Mesenchymal stem cell (in vitro differentiated cells and primary cell): Measurements from ENCODE around the gene MOB2.

Experiments used
- DNase-seq: peaks from one replicate; pipeline ENCODE4 v3.0.0-alpha.2; 2013
- H2AFZ ChIP-seq: one replicate; pipeline ENCODE4 v1.6.1; 2013; ENCODE audit warnings: low read depth, mild to moderate bottlenecking, control low read depth, inconsistent platforms, low read length, moderate library complexity
- H2AK5ac ChIP-seq: 2 replicates; pipeline ENCODE4 v1.6.1; 2013; ENCODE audit warnings: low read length, moderate library complexity, mild to moderate bottlenecking, inconsistent platforms; ENCODE audit not compliant: severe bottlenecking
- H2BK120ac ChIP-seq: one replicate; pipeline ENCODE4 v1.6.1; 2013; ENCODE audit warnings: low read depth, mild to moderate bottlenecking, inconsistent platforms, low read length, moderate library complexity
- H2BK12ac ChIP-seq, 2 experiments: one replicate each; pipeline ENCODE4 v1.6.1; 2013; ENCODE audit warnings: inconsistent platforms in 2 of 2, low read length in 2 of 2, mild to moderate bottlenecking in 2 of 2, moderate library complexity in 2 of 2, control low read depth in 1 of 2
- H2BK15ac ChIP-seq: one replicate; pipeline ENCODE4 v1.6.1; 2013; ENCODE audit warnings: mild to moderate bottlenecking, low read depth, inconsistent platforms; ENCODE audit not compliant: poor library complexity, severe bottlenecking
- H2BK5ac ChIP-seq: 2 replicates; pipeline ENCODE4 v1.6.1; 2013; ENCODE audit warnings: low read depth, mild to moderate bottlenecking, low read length, control low read depth, inconsistent platforms; ENCODE audit not compliant: poor library complexity, severe bottlenecking
- H3K14ac ChIP-seq, 2 experiments: one replicate each; pipeline ENCODE4 v1.6.1; 2013; ENCODE audit warnings: inconsistent platforms in 2 of 2, low read length in 2 of 2, control low read depth in 1 of 2, mild to moderate bottlenecking in 1 of 2, moderate library complexity in 1 of 2
- H3K18ac ChIP-seq, 2 experiments: one replicate each; pipeline ENCODE4 v1.6.1; 2013; ENCODE audit warnings: inconsistent platforms in 2 of 2, low read length in 2 of 2, control low read depth in 1 of 2, low read depth in 1 of 2, mild to moderate bottlenecking in 1 of 2
- H3K23ac ChIP-seq, 2 experiments: one replicate each; pipeline ENCODE4 v1.6.1; 2013; ENCODE audit warnings: inconsistent platforms in 2 of 2, low read length in 2 of 2, mild to moderate bottlenecking in 2 of 2, moderate library complexity in 2 of 2, control low read depth in 1 of 2
- H3K27ac ChIP-seq: 2 replicates; pipeline ENCODE4 v1.5.1; 2013; ENCODE audit warnings: mild to moderate bottlenecking, moderate library complexity, low read length, control low read depth, inconsistent platforms; ENCODE audit not compliant: poor library complexity, severe bottlenecking
- H3K27me3 ChIP-seq, 2 experiments: 2 replicates each; pipeline versions ENCODE4 v1.6.1 to v1.7.0; 2013; ENCODE audit warnings: low read length in 2 of 2, mild to moderate bottlenecking in 2 of 2, moderate library complexity in 2 of 2, control low read depth in 1 of 2, inconsistent platforms in 1 of 2; ENCODE audit not compliant: control insufficient read depth in 1 of 2, insufficient read depth in 1 of 2
- H3K36me3 ChIP-seq, 2 experiments: 2 replicates each; pipeline versions ENCODE4 v1.6.1 to v1.7.0; 2013; ENCODE audit warnings: low read length in 2 of 2, control low read depth in 1 of 2, inconsistent platforms in 1 of 2, low read depth in 1 of 2, mild to moderate bottlenecking in 1 of 2; ENCODE audit not compliant: insufficient read depth in 2 of 2, control insufficient read depth in 1 of 2
- H3K4ac ChIP-seq, 2 experiments: one replicate each; pipeline ENCODE4 v1.6.1; 2013; ENCODE audit warnings: inconsistent platforms in 2 of 2, low read length in 2 of 2, mild to moderate bottlenecking in 2 of 2, moderate library complexity in 2 of 2, control low read depth in 1 of 2, low read depth in 1 of 2
- H3K4me1 ChIP-seq: 2 replicates; pipeline ENCODE4 v1.6.1; 2013; ENCODE audit warnings: low read depth, low read length, control low read depth; ENCODE audit not compliant: control insufficient read depth, insufficient read depth
- H3K4me2 ChIP-seq: 2 replicates; pipeline ENCODE4 v1.6.1; 2013; ENCODE audit warnings: low read length, mild to moderate bottlenecking, inconsistent platforms; ENCODE audit not compliant: poor library complexity, severe bottlenecking
- H3K4me3 ChIP-seq, 2 experiments: 2 replicates each; pipeline versions ENCODE4 v1.5.1 to v1.7.0; 2013; ENCODE audit warnings: low read length in 2 of 2, mild to moderate bottlenecking in 2 of 2, control low read depth in 1 of 2, low read depth in 1 of 2; ENCODE audit not compliant: insufficient read depth in 1 of 2
- H3K79me1 ChIP-seq: replicated peaks from 2 replicates; pipeline ENCODE4 v1.6.1; 2013; ENCODE audit warnings: mild to moderate bottlenecking, control low read depth, low read length, inconsistent platforms; ENCODE audit not compliant: poor library complexity, severe bottlenecking
- H3K9ac ChIP-seq: 2 replicates; pipeline ENCODE4 v1.7.0; 2013; ENCODE audit warnings: mild to moderate bottlenecking, low read length, moderate library complexity
- H3K9me3 ChIP-seq: 2 replicates; pipeline ENCODE4 v1.7.0; 2013; ENCODE audit warnings: mild to moderate bottlenecking, low read length; ENCODE audit not compliant: control insufficient read depth
- H4K8ac ChIP-seq: one replicate; pipeline ENCODE4 v1.6.1; 2013; ENCODE audit warnings: inconsistent platforms, mild to moderate bottlenecking, low read length, moderate library complexity
- H4K91ac ChIP-seq: one replicate; pipeline ENCODE4 v1.6.1; 2013; ENCODE audit warnings: mild to moderate bottlenecking, low read length, inconsistent platforms
- WGBS: methylation state at CpG from one replicate; pipeline ENCODE4 v1.1.7; 2013; ENCODE audit warnings: mixed read lengths; 5-methylcytosine and 5-hydroxymethylcytosine counted together

The MOB2 gene

GRCh38 chr11:1502954-1503707 lies 16.6 kb upstream of the MOB2 start:
- no peak overlapping the region for H3K27ac ChIP-seq
- H3K36me3 ChIP-seq: peaks cover 11 to 45% of the 10 kb centered on the region in 2 experiments
- peak overlapping the region in 1 of 2 experiments; percentile 9 for H3K4ac ChIP-seq
- no peak overlapping the region for H2BK15ac ChIP-seq
- H2AFZ ChIP-seq: no peak overlapping the region
- no peak overlapping the region for H2BK12ac ChIP-seq
- WGBS: 92% methylated on average over 20 of the region's 20 CpGs
- H3K9ac ChIP-seq: no peak overlapping the region
- H4K91ac ChIP-seq: no peak overlapping the region
- H3K27me3 ChIP-seq: no peaks in the 10 kb centered on the region
- no peak for DNase-seq
- no peak overlapping the region for H3K14ac ChIP-seq
- no peak overlapping the region for H3K18ac ChIP-seq
- no peak overlapping the region for H3K23ac ChIP-seq
- H3K4me3 ChIP-seq: no peak overlapping the region
- no peaks in the 10 kb centered on the region for H3K9me3 ChIP-seq
- no peak overlapping the region for H4K8ac ChIP-seq
- peaks cover 68% of the 10 kb centered on the region for H3K79me1 ChIP-seq
- no peak overlapping the region for H3K4me2 ChIP-seq
- H2AK5ac ChIP-seq: no peak overlapping the region
- H2BK120ac ChIP-seq: no peak overlapping the region
- no peaks in the 10 kb centered on the region for H3K4me1 ChIP-seq
- H2BK5ac ChIP-seq: no peak overlapping the region

GRCh38 chr11:1502168-1502953 lies 15.8 kb upstream of the MOB2 start:
- no peak overlapping the region for H2BK15ac ChIP-seq
- no peak overlapping the region for H2AFZ ChIP-seq
- no peaks in the 10 kb centered on the region for H3K27me3 ChIP-seq
- H3K4me2 ChIP-seq: no peak overlapping the region
- no peak overlapping the region for H3K23ac ChIP-seq
- H4K8ac ChIP-seq: no peak overlapping the region
- H3K36me3 ChIP-seq: peaks cover 11 to 45% of the 10 kb centered on the region in 2 experiments
- no peak overlapping the region for H3K27ac ChIP-seq
- H2BK120ac ChIP-seq: no peak overlapping the region
- no peak overlapping the region for H3K4me3 ChIP-seq
- H2BK5ac ChIP-seq: no peak overlapping the region
- peaks cover 68% of the 10 kb centered on the region for H3K79me1 ChIP-seq
- H3K14ac ChIP-seq: no peak overlapping the region
- H3K18ac ChIP-seq: no peak overlapping the region
- H3K9me3 ChIP-seq: no peaks in the 10 kb centered on the region
- H2BK12ac ChIP-seq: no peak overlapping the region
- no peaks in the 10 kb centered on the region for H3K4me1 ChIP-seq
- H3K4ac ChIP-seq: no peak overlapping the region
- H4K91ac ChIP-seq: no peak overlapping the region
- no peak overlapping the region for H2AK5ac ChIP-seq
- 94% methylated on average over 24 of the region's 24 CpGs for WGBS
- H3K9ac ChIP-seq: no peak overlapping the region
- DNase-seq: no peak

- H4K8ac ChIP-seq: no peak overlapping the region
- no peak overlapping the region for H2BK5ac ChIP-seq
- no peak overlapping the region for H2BK15ac ChIP-seq
- H3K27ac ChIP-seq: no peak overlapping the region
- peaks cover 66% of the 10 kb centered on the region for H3K79me1 ChIP-seq
- H3K27me3 ChIP-seq: no peaks in the 10 kb centered on the region
- H3K18ac ChIP-seq: no peak overlapping the region
- H3K4me3 ChIP-seq: no peak overlapping the region
- no peak overlapping the region for H2BK120ac ChIP-seq
- no peak overlapping the region for H2AK5ac ChIP-seq
- no peak overlapping the region for H2AFZ ChIP-seq
- peaks cover 11 to 45% of the 10 kb centered on the region in 2 experiments for H3K36me3 ChIP-seq
- no peak overlapping the region for H2BK12ac ChIP-seq
- peak overlapping the region; percentile 15 for H4K91ac ChIP-seq
- H3K4ac ChIP-seq: no peak overlapping the region
- H3K23ac ChIP-seq: no peak overlapping the region
- WGBS: 94% methylated on average over 25 of the region's 25 CpGs
- no peak overlapping the region for H3K14ac ChIP-seq
- H3K9me3 ChIP-seq: no peaks in the 10 kb centered on the region
- H3K4me1 ChIP-seq: no peaks in the 10 kb centered on the region
- DNase-seq: no peak
- H3K9ac ChIP-seq: no peak overlapping the region
- no peak overlapping the region for H3K4me2 ChIP-seq
Measured at GRCh38 chr11:1501421-1502167, 15.0 kb upstream of the MOB2 start.
